Trophoblast cell (in vitro differentiated cells and primary cell): ENCODE data around the gene BEST2.

Experiments
- DNase-seq, 2 donors: peaks; one replicate each; pipeline ENCODE4 v3.0.0-alpha.2; 2016
- H2AFZ ChIP-seq: 2 replicates; pipeline ENCODE4 v1.6.1; 2013; ENCODE audit warnings: low read length, moderate library complexity, mild to moderate bottlenecking; ENCODE audit not compliant: insufficient read depth, poor library complexity
- H2AK5ac ChIP-seq: 2 replicates; pipeline ENCODE4 v1.6.1; 2013; ENCODE audit warnings: mild to moderate bottlenecking, low read length
- H2BK120ac ChIP-seq: 2 replicates; pipeline ENCODE4 v1.6.1; 2013; ENCODE audit warnings: low read length, mild to moderate bottlenecking, moderate library complexity; ENCODE audit not compliant: insufficient read depth, poor library complexity
- H2BK12ac ChIP-seq: 2 replicates; pipeline ENCODE4 v1.6.1; 2013; ENCODE audit warnings: mild to moderate bottlenecking, low read length, moderate library complexity
- H2BK5ac ChIP-seq: 2 replicates; pipeline ENCODE4 v1.6.1; 2013; ENCODE audit warnings: low read length, low read depth, moderate library complexity, mild to moderate bottlenecking; ENCODE audit not compliant: poor library complexity
- H3K14ac ChIP-seq: 2 replicates; pipeline ENCODE4 v1.6.1; 2013; ENCODE audit warnings: mild to moderate bottlenecking, low read length
- H3K18ac ChIP-seq: 2 replicates; pipeline ENCODE4 v1.6.1; 2013; ENCODE audit warnings: mild to moderate bottlenecking, low read length
- H3K23ac ChIP-seq: 2 replicates; pipeline ENCODE4 v1.6.1; 2013; ENCODE audit warnings: low read length
- H3K27ac ChIP-seq: 2 replicates; pipeline ENCODE4 v1.5.1; 2013; ENCODE audit warnings: low read depth, mild to moderate bottlenecking, inconsistent platforms, low read length, moderate library complexity
- H3K27me3 ChIP-seq: 2 replicates; pipeline ENCODE4 v1.6.1; 2013; ENCODE audit warnings: inconsistent platforms, mild to moderate bottlenecking, low read length, moderate library complexity; ENCODE audit not compliant: insufficient read depth
- H3K36me3 ChIP-seq, 2 experiments: 1 replicate in 1 of 2; 2 replicates in 1 of 2; pipeline ENCODE4 v1.6.1; 2013; ENCODE audit warnings: low read length in 2 of 2, mild to moderate bottlenecking in 2 of 2, moderate library complexity in 1 of 2; ENCODE audit not compliant: insufficient read depth in 2 of 2, control insufficient read depth in 1 of 2
- H3K4ac ChIP-seq: 2 replicates; pipeline ENCODE4 v1.6.1; 2013; ENCODE audit warnings: low read depth, mild to moderate bottlenecking, low read length, moderate library complexity
- H3K4me1 ChIP-seq, 2 experiments: 1 replicate in 1 of 2; 2 replicates in 1 of 2; pipeline ENCODE4 v1.6.1; 2013; ENCODE audit warnings: low read length in 2 of 2, mild to moderate bottlenecking in 2 of 2, moderate library complexity in 1 of 2; ENCODE audit not compliant: insufficient read depth in 2 of 2, control insufficient read depth in 1 of 2
- H3K4me2 ChIP-seq: 2 replicates; pipeline ENCODE4 v1.6.1; 2013; ENCODE audit warnings: inconsistent platforms, mild to moderate bottlenecking, low read length, moderate library complexity
- H3K4me3 ChIP-seq: 2 replicates; pipeline ENCODE4 v1.5.1; 2013; ENCODE audit warnings: mild to moderate bottlenecking, low read depth, low read length, inconsistent platforms
- H3K79me1 ChIP-seq: one replicate; pipeline ENCODE4 v1.6.1; 2013; ENCODE audit warnings: low read length
- H3K79me2 ChIP-seq: 2 replicates; pipeline ENCODE4 v1.6.1; 2013; ENCODE audit warnings: low read length, mild to moderate bottlenecking; ENCODE audit not compliant: control insufficient read depth, insufficient read depth, poor library complexity
- H3K9ac ChIP-seq: 2 replicates; pipeline ENCODE4 v1.6.1; 2013; ENCODE audit warnings: mild to moderate bottlenecking, low read length
- H3K9me3 ChIP-seq: 2 replicates; pipeline ENCODE4 v1.6.1; 2013; ENCODE audit warnings: low read depth, mild to moderate bottlenecking, control low read depth, inconsistent platforms, low read length; ENCODE audit not compliant: insufficient read depth
- H4K12ac ChIP-seq: 2 replicates; pipeline ENCODE4 v1.6.1; 2013; ENCODE audit warnings: low read depth, mild to moderate bottlenecking, low read length, moderate library complexity
- H4K8ac ChIP-seq: 2 replicates; pipeline ENCODE4 v1.6.1; 2013; ENCODE audit warnings: low read depth, mild to moderate bottlenecking, low read length, moderate library complexity
- H4K91ac ChIP-seq: one replicate; pipeline ENCODE4 v1.6.1; 2013; ENCODE audit warnings: low read depth, mild to moderate bottlenecking, low read length, moderate library complexity
- WGBS: extraction: QIAGEN DNeasy Blood & Tissue Kit; methylation state at CpG from one replicate; pipeline ENCODE4 v1.1.7; 2013; ENCODE audit warnings: missing lambda C conversion rate; ENCODE audit not compliant: insufficient read length, insufficient coverage; ENCODE audit errors: extremely low coverage; 5-methylcytosine and 5-hydroxymethylcytosine counted together

BEST2 gene

DNA sequence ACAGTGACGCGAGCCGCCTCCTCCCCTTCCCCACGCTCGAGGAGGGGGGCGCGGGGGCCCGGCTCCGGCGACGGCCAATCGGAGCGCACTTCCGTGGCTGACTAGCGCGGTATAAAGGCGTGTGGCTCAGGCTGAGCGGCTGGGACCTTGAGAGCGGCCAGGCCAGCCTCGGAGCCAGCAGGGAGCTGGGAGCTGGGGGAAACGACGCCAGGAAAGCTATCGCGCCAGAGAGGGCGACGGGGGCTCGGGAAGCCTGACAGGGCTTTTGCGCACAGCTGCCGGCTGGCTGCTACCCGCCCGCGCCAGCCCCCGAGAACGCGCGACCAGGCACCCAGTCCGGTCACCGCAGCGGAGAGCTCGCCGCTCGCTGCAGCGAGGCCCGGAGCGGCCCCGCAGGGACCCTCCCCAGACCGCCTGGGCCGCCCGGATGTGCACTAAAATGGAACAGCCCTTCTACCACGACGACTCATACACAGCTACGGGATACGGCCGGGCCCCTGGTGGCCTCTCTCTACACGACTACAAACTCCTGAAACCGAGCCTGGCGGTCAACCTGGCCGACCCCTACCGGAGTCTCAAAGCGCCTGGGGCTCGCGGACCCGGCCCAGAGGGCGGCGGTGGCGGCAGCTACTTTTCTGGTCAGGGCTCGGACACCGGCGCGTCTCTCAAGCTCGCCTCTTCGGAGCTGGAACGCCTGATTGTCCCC is 39.9 kb downstream of the BEST2 start, which contains the start of gene JUNB:
JUNB (plus strand) TSS at position 142 of the 706 bp plus-strand sequence; CDS start at position 428, 286 bp downstream.
- Histone ChIP-seq H3K14ac (peak within 1 kb of the TSS; percentile 82), H3K4me3 (peak within 1 kb of the TSS; percentile 97), H3K9ac (peak within 1 kb of the TSS; percentile 88), H3K9me3 (peaks cover 2% of the 10 kb centered on the region), H3K79me2 (peaks cover 26% of the 10 kb centered on the region), H3K18ac (peak within 1 kb of the TSS; percentile 87), H4K12ac (peak within 1 kb of the TSS; percentile 49), H3K4ac (peak within 1 kb of the TSS; percentile 89), H3K4me1 (peaks cover 27 to 29% of the 10 kb centered on the region in 2 experiments), H3K36me3 (peaks cover 0 to 2% of the 10 kb centered on the region in 2 experiments), H2BK5ac (peak within 1 kb of the TSS; percentile 90), H3K27ac (peak within 1 kb of the TSS; percentile 96), H3K4me2 (peak within 1 kb of the TSS; percentile 96), H2AFZ (peak within 1 kb of the TSS; percentile 41), H4K8ac (peak within 1 kb of the TSS; percentile 96), H3K23ac (no peak within 1 kb of the TSS), H3K79me1 (peaks cover 55% of the 10 kb centered on the region), H3K27me3 (no peaks in the 10 kb centered on the region), H2BK12ac (peak within 1 kb of the TSS; percentile 69), H4K91ac (peak within 1 kb of the TSS; percentile 84), H2AK5ac (peak within 1 kb of the TSS; percentile 86), H2BK120ac (peak within 1 kb of the TSS; percentile 64)
- DNase-seq = peak; percentile 94 to 98
- no CpG with 5 or more reads among the region's 73 CpGs for WGBS

DNA sequence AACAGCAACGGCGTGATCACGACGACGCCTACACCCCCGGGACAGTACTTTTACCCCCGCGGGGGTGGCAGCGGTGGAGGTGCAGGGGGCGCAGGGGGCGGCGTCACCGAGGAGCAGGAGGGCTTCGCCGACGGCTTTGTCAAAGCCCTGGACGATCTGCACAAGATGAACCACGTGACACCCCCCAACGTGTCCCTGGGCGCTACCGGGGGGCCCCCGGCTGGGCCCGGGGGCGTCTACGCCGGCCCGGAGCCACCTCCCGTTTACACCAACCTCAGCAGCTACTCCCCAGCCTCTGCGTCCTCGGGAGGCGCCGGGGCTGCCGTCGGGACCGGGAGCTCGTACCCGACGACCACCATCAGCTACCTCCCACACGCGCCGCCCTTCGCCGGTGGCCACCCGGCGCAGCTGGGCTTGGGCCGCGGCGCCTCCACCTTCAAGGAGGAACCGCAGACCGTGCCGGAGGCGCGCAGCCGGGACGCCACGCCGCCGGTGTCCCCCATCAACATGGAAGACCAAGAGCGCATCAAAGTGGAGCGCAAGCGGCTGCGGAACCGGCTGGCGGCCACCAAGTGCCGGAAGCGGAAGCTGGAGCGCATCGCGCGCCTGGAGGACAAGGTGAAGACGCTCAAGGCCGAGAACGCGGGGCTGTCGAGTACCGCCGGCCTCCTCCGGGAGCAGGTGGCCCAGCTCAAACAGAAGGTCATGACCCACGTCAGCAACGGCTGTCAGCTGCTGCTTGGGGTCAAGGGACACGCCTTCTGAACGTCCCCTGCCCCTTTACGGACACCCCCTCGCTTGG is 40.7 kb downstream of the BEST2 start:
- H3K79me1 ChIP-seq = peaks cover 53% of the 10 kb centered on the region
- H3K9me3 ChIP-seq = peaks cover 2% of the 10 kb centered on the region
- H3K23ac ChIP-seq = no peak overlapping the region
- H3K18ac ChIP-seq = peak overlapping the region; percentile 62
- H2BK120ac ChIP-seq = peak overlapping the region; percentile 64
- H2BK12ac ChIP-seq = peak overlapping the region; percentile 9
- peak overlapping the region; percentile 89 for H3K4ac ChIP-seq
- peak overlapping the region; percentile 87 for H3K27ac ChIP-seq
- no CpG with 5 or more reads among the region's 84 CpGs for WGBS
- no peaks in the 10 kb centered on the region for H3K27me3 ChIP-seq
- H4K12ac ChIP-seq = peak overlapping the region; percentile 49
- H2AK5ac ChIP-seq = peak overlapping the region; percentile 50
- H4K8ac ChIP-seq = peak overlapping the region; percentile 77
- peak overlapping the region; percentile 49 for H4K91ac ChIP-seq
- H3K14ac ChIP-seq = peak overlapping the region; percentile 82
- peaks cover 0 to 6% of the 10 kb centered on the region in 2 experiments for H3K36me3 ChIP-seq
- peak overlapping the region; percentile 15 for H2AFZ ChIP-seq
- peak overlapping the region; percentile 88 for H3K9ac ChIP-seq
- peak overlapping the region; percentile 96 for H3K4me2 ChIP-seq
- peak overlapping the region; percentile 83 for H2BK5ac ChIP-seq
- peaks cover 25 to 26% of the 10 kb centered on the region in 2 experiments for H3K4me1 ChIP-seq
- peaks cover 26% of the 10 kb centered on the region for H3K79me2 ChIP-seq
- peak overlapping the region; percentile 97 for H3K4me3 ChIP-seq
- peak; percentile 60 to 73 for DNase-seq

DNA sequence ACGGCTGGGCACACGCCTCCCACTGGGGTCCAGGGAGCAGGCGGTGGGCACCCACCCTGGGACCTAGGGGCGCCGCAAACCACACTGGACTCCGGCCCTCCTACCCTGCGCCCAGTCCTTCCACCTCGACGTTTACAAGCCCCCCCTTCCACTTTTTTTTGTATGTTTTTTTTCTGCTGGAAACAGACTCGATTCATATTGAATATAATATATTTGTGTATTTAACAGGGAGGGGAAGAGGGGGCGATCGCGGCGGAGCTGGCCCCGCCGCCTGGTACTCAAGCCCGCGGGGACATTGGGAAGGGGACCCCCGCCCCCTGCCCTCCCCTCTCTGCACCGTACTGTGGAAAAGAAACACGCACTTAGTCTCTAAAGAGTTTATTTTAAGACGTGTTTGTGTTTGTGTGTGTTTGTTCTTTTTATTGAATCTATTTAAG is 41.3 kb downstream of the BEST2 start:
- Histone ChIP-seq H2BK12ac (no peak overlapping the region), H3K27me3 (no peaks in the 10 kb centered on the region), H2AFZ (peak overlapping the region; percentile 15), H3K27ac (peak overlapping the region; percentile 87), H4K8ac (peak overlapping the region; percentile 77), H3K4me3 (peak overlapping the region; percentile 97), H4K91ac (peak overlapping the region; percentile 49), H3K4ac (peak overlapping the region; percentile 89), H3K79me1 (peaks cover 52% of the 10 kb centered on the region), H3K18ac (peak overlapping the region; percentile 62), H3K36me3 (peaks cover 0 to 6% of the 10 kb centered on the region in 2 experiments), H3K14ac (peak overlapping the region; percentile 82), H3K23ac (no peak overlapping the region), H4K12ac (peak overlapping the region; percentile 3), H3K4me2 (peak overlapping the region; percentile 96), H3K9me3 (peaks cover 2% of the 10 kb centered on the region), H3K79me2 (peaks cover 26% of the 10 kb centered on the region), H2BK5ac (peak overlapping the region; percentile 83), H3K4me1 (peaks cover 25 to 26% of the 10 kb centered on the region in 2 experiments), H3K9ac (peak overlapping the region; percentile 88), H2AK5ac (peak overlapping the region; percentile 14), H2BK120ac (peak overlapping the region; percentile 28)
- no CpG with 5 or more reads among the region's 22 CpGs for whole genome bisulfite sequencing
- DNase-seq = no peak
